PC-3 (cell line): Measurements from ENCODE around the gene GHRL.

Experiments
- CTCF ChIP-seq: fragments of 300-600 bp; sonication (generic); conservative IDR thresholded peaks from 2 replicates; pipeline ENCODE4 v1.5.1; 2017; ENCODE audit warnings: antibody characterized with exemption, low read depth, mild to moderate bottlenecking, low read length
- EZH2phosphoT487 ChIP-seq: fragments of 300-600 bp; sonication (generic); IDR thresholded peaks from 2 replicates; pipeline ENCODE4 v1.6.1; 2018; ENCODE audit warnings: mild to moderate bottlenecking, antibody characterized with exemption, low read length, borderline replicate concordance

- no peak for TF ChIP-seq CTCF
- no peak for TF ChIP-seq EZH2phosphoT487
Measured at GRCh38 chr3:10319804-10320203, 27.1 kb upstream of the GHRL start.
